Measurements from ENCODE around the gene KCP. TPM values are rescaled to one million over a fixed set of nuclear protein-coding genes. Genes with fewer than 3 reads are reported as not detected.

KCP gene
- total and polyA plus RNA-seq, 2 experiments from 2014 or later, result 0.76 to 1.1 TPM

DNA sequence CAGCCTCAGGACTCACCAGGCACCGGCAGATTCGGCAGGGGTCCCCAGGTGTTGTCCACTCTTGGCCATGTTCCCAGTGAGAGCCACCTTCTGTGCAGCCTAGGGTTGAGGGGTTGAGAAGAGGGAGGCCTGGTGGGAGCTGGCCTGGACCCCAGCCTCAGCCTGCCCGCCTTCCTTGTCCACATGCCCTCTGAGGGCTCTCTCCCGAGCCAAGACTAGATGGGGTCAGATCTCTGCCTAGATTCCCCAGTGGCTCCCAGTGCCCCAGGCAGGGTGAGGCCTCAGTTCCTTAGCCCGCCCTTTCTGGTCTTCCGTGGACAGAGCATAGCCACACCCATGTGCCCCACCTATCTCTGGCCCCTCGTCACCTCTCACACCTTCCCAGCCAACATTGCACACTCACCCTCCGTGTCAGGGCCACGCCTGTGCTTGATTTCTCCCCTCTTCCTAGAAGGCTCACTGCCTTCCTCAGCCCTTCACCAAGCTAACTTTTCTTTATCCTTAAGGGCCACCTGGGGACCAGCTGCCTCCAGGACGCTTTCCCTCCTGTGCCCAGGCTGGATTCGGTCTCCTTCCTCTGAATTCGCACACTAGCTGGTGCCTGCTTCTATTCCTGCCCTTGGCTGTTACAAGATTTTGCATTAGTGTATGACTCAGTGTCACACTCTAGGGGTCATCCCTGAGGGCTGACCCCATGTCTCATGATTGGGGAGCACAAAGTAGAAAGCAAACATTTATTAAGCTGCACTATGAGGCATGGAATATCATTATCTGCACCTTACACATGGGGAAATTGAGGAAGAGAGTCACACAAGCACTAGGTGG, 7.5 kb downstream of the KCP start:
- DNase-seq (ENCODE audit: low spot score) (no peak), ATAC-seq (no peak)
- Histone ChIP-seq H3K36me3 (ENCODE audit: insufficient read depth) (0 out of 2 replicates have a peak, but pooled peaks cover 7% of the 10 kb centered on the region), H3K79me2 (replicated peaks; ENCODE audit: insufficient read depth) (no peaks in the 10 kb centered on the region), H3K27ac (ENCODE audit: low read depth) (no peak overlapping the region), H2AFZ (no peak overlapping the region), H3K9me2 (ENCODE audit: insufficient read depth) (0 out of 2 replicates have a peak, but pooled peaks cover 5% of the 10 kb centered on the region), H3F3A (replicated peaks; ENCODE audit: low read depth) (no peaks in the 10 kb centered on the region), H3K27me3 (ENCODE audit: insufficient read depth) (peaks cover 6% of the 10 kb centered on the region; the same call in 1 of the 2 replicates), H3K4me2 (no peak overlapping the region), H3K4me1 (ENCODE audit: insufficient read depth) (no peaks in the 10 kb centered on the region), H4K20me1 (replicated peaks; ENCODE audit: insufficient read depth) (no peaks in the 10 kb centered on the region), H3K4me3 (no peak overlapping the region)
- Mint-ChIP-seq H3K27ac (no peak overlapping the region), H3K27me3 (ENCODE audit: insufficient read depth, low read depth, poor library complexity) (peaks cover 11% of the 10 kb centered on the region), H3K36me3 (ENCODE audit: low read depth) (peaks cover 4% of the 10 kb centered on the region), H3K4me1 (peaks cover 3% of the 10 kb centered on the region; the same call in 2 of the 3 replicates), H3K9me3 (peaks cover 13% of the 10 kb centered on the region; the same call in 2 of the 3 replicates), H3K4me3 (no peak overlapping the region)
- TF ChIP-seq ZNF331 (CRISPR knock-in tag; IDR thresholded peaks at IDR 0.05; ENCODE audit: low read depth) (no peak), NANOG (IDR thresholded peaks at IDR 0.05; ENCODE audit: borderline replicate concordance) (no peak), CREB1 (CRISPR knock-in tag; IDR thresholded peaks at IDR 0.05; ENCODE audit: low read depth) (no peak), JUNB (IDR thresholded peaks at IDR 0.05; ENCODE audit: unreplicated experiment) (no peak), POLR2AphosphoS5 (IDR thresholded peaks at IDR 0.05; ENCODE audit: low read depth) (no peak), EZH2phosphoT487 (IDR thresholded peaks at IDR 0.05; ENCODE audit: unreplicated experiment) (no peak), STAT1 (IDR thresholded peaks at IDR 0.05; ENCODE audit: unreplicated experiment) (no peak), ZNF114 (CRISPR knock-in tag; IDR thresholded peaks at IDR 0.05) (no peak), EZH2 (IDR thresholded peaks at IDR 0.05; ENCODE audit: low read depth, unreplicated experiment) (no peak)
- TF ChIP-seq, protein P1, sequence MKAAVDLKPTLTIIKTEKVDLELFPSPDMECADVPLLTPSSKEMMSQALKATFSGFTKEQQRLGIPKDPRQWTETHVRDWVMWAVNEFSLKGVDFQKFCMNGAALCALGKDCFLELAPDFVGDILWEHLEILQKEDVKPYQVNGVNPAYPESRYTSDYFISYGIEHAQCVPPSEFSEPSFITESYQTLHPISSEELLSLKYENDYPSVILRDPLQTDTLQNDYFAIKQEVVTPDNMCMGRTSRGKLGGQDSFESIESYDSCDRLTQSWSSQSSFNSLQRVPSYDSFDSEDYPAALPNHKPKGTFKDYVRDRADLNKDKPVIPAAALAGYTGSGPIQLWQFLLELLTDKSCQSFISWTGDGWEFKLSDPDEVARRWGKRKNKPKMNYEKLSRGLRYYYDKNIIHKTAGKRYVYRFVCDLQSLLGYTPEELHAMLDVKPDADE (IDR thresholded peaks at IDR 0.05), result no peak
- TF ChIP-seq, protein P2, sequence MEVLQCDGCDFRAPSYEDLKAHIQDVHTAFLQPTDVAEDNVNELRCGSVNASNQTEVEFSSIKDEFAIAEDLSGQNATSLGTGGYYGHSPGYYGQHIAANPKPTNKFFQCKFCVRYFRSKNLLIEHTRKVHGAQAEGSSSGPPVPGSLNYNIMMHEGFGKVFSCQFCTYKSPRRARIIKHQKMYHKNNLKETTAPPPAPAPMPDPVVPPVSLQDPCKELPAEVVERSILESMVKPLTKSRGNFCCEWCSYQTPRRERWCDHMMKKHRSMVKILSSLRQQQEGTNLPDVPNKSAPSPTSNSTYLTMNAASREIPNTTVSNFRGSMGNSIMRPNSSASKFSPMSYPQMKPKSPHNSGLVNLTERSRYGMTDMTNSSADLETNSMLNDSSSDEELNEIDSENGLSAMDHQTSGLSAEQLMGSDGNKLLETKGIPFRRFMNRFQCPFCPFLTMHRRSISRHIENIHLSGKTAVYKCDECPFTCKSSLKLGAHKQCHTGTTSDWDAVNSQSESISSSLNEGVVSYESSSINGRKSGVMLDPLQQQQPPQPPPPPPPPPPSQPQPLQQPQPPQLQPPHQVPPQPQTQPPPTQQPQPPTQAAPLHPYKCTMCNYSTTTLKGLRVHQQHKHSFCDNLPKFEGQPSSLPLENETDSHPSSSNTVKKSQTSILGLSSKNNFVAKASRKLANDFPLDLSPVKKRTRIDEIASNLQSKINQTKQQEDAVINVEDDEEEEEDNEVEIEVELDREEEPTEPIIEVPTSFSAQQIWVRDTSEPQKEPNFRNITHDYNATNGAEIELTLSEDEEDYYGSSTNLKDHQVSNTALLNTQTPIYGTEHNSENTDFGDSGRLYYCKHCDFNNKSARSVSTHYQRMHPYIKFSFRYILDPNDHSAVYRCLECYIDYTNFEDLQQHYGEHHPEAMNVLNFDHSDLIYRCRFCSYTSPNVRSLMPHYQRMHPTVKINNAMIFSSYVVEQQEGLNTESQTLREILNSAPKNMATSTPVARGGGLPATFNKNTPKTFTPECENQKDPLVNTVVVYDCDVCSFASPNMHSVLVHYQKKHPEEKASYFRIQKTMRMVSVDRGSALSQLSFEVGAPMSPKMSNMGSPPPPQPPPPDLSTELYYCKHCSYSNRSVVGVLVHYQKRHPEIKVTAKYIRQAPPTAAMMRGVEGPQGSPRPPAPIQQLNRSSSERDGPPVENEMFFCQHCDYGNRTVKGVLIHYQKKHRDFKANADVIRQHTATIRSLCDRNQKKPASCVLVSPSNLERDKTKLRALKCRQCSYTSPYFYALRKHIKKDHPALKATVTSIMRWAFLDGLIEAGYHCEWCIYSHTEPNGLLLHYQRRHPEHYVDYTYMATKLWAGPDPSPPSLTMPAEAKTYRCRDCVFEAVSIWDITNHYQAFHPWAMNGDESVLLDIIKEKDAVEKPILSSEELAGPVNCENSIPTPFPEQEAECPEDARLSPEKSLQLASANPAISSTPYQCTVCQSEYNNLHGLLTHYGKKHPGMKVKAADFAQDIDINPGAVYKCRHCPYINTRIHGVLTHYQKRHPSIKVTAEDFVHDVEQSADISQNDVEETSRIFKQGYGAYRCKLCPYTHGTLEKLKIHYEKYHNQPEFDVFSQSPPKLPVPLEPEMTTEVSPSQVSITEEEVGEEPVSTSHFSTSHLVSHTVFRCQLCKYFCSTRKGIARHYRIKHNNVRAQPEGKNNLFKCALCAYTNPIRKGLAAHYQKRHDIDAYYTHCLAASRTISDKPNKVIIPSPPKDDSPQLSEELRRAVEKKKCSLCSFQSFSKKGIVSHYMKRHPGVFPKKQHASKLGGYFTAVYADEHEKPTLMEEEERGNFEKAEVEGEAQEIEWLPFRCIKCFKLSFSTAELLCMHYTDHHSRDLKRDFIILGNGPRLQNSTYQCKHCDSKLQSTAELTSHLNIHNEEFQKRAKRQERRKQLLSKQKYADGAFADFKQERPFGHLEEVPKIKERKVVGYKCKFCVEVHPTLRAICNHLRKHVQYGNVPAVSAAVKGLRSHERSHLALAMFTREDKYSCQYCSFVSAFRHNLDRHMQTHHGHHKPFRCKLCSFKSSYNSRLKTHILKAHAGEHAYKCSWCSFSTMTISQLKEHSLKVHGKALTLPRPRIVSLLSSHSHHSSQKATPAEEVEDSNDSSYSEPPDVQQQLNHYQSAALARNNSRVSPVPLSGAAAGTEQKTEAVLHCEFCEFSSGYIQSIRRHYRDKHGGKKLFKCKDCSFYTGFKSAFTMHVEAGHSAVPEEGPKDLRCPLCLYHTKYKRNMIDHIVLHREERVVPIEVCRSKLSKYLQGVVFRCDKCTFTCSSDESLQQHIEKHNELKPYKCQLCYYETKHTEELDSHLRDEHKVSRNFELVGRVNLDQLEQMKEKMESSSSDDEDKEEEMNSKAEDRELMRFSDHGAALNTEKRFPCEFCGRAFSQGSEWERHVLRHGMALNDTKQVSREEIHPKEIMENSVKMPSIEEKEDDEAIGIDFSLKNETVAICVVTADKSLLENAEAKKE (CRISPR knock-in tag; IDR thresholded peaks at IDR 0.05), result no peak
- TF ChIP-seq, protein P3, sequence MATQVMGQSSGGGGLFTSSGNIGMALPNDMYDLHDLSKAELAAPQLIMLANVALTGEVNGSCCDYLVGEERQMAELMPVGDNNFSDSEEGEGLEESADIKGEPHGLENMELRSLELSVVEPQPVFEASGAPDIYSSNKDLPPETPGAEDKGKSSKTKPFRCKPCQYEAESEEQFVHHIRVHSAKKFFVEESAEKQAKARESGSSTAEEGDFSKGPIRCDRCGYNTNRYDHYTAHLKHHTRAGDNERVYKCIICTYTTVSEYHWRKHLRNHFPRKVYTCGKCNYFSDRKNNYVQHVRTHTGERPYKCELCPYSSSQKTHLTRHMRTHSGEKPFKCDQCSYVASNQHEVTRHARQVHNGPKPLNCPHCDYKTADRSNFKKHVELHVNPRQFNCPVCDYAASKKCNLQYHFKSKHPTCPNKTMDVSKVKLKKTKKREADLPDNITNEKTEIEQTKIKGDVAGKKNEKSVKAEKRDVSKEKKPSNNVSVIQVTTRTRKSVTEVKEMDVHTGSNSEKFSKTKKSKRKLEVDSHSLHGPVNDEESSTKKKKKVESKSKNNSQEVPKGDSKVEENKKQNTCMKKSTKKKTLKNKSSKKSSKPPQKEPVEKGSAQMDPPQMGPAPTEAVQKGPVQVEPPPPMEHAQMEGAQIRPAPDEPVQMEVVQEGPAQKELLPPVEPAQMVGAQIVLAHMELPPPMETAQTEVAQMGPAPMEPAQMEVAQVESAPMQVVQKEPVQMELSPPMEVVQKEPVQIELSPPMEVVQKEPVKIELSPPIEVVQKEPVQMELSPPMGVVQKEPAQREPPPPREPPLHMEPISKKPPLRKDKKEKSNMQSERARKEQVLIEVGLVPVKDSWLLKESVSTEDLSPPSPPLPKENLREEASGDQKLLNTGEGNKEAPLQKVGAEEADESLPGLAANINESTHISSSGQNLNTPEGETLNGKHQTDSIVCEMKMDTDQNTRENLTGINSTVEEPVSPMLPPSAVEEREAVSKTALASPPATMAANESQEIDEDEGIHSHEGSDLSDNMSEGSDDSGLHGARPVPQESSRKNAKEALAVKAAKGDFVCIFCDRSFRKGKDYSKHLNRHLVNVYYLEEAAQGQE (IDR thresholded peaks at IDR 0.05; ENCODE audit: unreplicated experiment), result no peak
- TF ChIP-seq, protein P4, sequence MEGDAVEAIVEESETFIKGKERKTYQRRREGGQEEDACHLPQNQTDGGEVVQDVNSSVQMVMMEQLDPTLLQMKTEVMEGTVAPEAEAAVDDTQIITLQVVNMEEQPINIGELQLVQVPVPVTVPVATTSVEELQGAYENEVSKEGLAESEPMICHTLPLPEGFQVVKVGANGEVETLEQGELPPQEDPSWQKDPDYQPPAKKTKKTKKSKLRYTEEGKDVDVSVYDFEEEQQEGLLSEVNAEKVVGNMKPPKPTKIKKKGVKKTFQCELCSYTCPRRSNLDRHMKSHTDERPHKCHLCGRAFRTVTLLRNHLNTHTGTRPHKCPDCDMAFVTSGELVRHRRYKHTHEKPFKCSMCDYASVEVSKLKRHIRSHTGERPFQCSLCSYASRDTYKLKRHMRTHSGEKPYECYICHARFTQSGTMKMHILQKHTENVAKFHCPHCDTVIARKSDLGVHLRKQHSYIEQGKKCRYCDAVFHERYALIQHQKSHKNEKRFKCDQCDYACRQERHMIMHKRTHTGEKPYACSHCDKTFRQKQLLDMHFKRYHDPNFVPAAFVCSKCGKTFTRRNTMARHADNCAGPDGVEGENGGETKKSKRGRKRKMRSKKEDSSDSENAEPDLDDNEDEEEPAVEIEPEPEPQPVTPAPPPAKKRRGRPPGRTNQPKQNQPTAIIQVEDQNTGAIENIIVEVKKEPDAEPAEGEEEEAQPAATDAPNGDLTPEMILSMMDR (conservative IDR thresholded peaks at IDR 0.05; ENCODE audit: low read depth in 2 of 2), result no peak
